T-helper 1 cell treated with Interleukin-12 subunit alpha and Interleukin-12 subunit beta and Interleukin-4 antibody, amounts not matched to agents 30 ng/mL and 1 ng/mL, for 36 hours (primary cell): ENCODE results near the gene CTBP1. TPM values are rescaled to one million over a fixed set of nuclear protein-coding genes. Genes with fewer than 3 reads are reported as not detected.

ENCODE experiments used
- intact Hi-C: fragments of 100-400 bp; cut with micrococcal nuclease; formaldehyde crosslinking; loops from one replicate; pipeline ENCODE4 v1.15.1; 2024
- total RNA-seq: library from RNA; stranded (reverse); gene quantifications from 2 replicates; pipeline ENCODE4 v1.2.3, GENCODE V29; 2022

Gene CTBP1
- total RNA-seq, 1 donor from 2014 or later = 216 TPM

GRCh38 chr4:1285151-1285789 is 36.3 kb upstream of the CTBP1 start:
- intact Hi-C loops = no loop called here

- intact Hi-C loops = no loop called here
These were observed 34.8 kb upstream of the CTBP1 start for GRCh38 chr4:1283711-1284110.

DNA sequence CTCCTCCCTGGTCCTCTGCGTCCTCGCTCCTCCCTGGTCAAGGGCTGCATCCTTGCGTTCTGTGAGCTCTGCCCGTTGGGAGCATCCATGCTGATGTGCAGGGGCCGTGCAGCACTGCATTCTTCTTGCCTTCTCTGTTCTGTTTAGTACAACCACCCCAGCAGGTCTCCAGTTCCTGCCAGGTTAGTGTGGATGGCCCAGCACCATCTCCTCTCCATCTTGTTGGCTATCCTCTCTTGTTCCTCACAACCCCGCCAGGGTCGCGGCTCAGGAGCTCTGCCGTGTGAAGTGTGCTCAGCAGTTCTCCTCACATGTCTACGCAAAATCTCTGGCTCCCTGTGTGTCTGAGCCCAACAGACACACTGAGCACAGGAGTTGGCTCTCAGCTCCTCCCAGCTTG is 30.3 kb upstream of the CTBP1 start:
- intact Hi-C loops = no loop called here

- intact Hi-C loops = loop anchor here (1.0 kb wide), 1 partner anchor 73 kb away; no protein-coding TSS in a partner anchor
These were observed 29.0 kb upstream of the CTBP1 start for GRCh38 chr4:1277667-1278665.

GRCh38 chr4:1276984-1277383 is 28.1 kb upstream of the CTBP1 start:
- intact Hi-C loops = no loop called here

DNA sequence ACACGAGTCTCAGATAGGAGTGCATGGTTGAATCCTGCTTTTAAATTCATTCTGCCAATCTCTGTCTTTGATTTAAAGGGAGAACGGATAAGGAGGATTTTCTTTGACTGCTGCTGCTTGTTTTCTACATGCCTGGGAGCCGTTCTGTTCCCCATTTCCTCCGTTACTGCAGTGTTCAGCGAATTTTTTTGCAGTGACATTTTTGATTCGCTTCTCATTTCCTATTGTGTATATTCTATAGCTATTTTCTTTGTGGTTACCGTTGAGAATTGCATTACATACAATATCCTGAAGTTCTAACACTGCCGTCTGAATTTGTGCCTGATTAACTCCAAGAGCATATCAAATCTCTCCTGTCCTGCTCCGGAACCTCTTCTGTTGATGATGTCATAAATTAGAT is 25.9 kb upstream of the CTBP1 start:
- intact Hi-C loops = no loop called here

- intact Hi-C loops = no loop called here
These were observed 22.8 kb upstream of the CTBP1 start for GRCh38 chr4:1271686-1272085.

- intact Hi-C loops = loop anchor here (5.0 to 10.0 kb wide), 2 partner anchors 257 to 1146 kb away; partner anchors contain the start of genes CFAP99, FGFRL1 and ZFYVE28
These were observed 20.3 kb upstream of the CTBP1 start for GRCh38 chr4:1269209-1269608.

DNA sequence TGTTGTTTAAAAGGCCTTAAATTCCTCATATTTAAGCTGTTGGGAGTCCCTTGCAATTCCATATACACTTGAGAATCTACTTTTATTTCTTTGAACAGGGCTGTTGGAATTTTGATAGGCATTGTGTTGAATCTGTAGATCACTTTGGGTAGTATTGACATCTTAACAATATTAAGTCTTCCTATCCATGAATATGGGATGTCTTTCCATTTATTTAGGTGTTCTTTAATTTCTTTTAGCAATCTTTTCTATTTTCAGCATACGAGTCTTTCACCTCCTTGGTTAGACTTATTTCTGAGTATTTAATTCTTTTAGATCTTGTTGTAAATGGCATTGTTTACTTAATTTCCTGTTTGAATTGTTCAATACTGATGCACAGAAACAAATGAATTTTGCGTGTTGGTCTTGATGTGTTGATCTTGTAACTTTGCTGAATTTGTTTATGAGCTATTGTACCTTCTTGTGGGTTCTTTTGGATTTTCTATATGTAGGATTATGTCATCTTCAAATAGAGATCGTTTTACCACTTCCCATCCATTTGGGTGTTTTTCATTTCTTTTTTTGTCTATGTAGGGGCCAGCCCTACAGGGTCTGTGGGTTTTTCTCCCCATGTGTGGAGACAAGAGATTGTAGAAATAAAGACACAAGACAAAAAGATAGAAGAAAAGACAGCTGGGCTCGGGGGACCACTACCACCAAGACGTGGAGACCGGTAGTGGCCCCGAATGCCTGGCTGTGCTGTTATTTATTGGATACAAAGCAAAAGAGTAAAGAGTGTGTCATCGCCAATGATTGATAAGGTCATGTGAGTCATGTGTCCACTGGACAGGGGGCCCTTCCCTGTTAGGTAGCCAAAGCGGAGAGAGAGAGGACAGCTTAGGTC is 18.2 kb upstream of the CTBP1 start:
- intact Hi-C loops = loop anchor here (1.0 to 10.0 kb wide), 8 partner anchors 18 to 1148 kb away; partner anchors contain the start of genes CFAP99, CTBP1, FGFRL1 and MAEA

GRCh38 chr4:1265351-1265750 is 16.4 kb upstream of the CTBP1 start:
- intact Hi-C loops = loop anchor here (5.0 to 10.0 kb wide), 2 partner anchors 253 to 1149 kb away; partner anchors contain the start of genes CFAP99, FGFRL1 and ZFYVE28

DNA sequence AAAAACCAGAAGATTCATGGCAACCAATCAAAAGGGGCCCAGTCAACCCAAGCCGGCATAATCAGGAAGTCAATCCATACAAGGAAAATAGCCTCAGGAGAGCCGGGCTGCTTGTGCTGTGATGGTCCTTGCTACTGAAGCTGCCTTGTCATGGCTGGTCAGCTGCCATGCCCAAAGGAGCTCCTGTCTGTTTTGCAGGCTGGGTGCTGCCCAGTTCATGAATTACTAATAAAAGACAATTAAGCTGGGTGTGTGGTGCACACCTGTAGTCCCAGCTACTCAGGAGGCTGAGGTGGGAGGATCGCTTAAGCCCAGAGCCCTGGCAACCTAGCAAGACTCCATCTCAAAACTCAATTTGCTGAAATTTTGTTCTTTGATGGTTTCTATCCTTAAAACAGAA is 16.0 kb upstream of the CTBP1 start:
- intact Hi-C loops = loop anchor here (5.0 to 10.0 kb wide), 2 partner anchors 253 to 1150 kb away; partner anchors contain the start of genes CFAP99, FGFRL1 and ZFYVE28

DNA sequence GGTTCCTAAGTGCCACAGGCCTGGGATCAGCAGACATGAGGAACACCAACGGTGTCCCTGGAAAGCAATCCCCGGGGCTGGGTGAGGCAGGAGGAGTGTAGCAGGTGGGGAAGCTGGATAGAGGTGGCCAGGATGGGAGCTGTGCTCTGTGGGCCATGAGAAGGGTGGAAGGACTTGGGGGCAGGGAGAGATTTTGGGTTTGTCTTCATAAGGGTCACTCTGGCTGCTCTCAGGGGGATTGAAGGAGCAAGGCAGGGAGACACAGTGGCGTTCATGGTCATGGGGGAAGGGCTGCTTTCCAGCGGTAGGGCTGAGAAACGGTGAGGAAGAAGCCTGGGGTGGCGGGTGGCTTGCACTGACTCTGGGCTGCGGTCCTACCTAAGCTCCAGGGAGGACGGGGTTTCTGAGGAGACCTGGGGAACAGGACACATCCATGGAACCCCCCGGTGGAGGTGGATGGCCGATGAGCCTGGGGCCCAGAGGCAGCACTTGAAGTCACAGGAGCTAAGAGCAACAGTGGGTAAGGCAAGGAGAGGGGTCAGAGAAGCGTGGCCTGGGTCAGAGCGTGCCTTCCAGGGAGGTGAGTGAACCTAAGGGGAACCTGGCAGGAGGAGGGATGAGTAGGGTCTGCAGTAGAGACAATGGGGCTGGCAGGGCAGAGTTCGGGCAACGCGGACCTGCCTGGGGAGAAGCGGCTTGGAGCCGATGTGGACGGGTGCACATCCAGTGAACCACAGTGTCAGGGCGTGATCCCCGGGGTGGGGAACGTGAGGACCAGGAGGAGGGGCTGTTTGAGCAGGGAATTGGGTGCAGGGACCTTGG is 12.4 kb upstream of the CTBP1 start:
- intact Hi-C loops = loop anchor here (10.0 kb wide), 1 partner anchor 1153 kb away; the partner anchor contains the start of genes CFAP99 and ZFYVE28

DNA sequence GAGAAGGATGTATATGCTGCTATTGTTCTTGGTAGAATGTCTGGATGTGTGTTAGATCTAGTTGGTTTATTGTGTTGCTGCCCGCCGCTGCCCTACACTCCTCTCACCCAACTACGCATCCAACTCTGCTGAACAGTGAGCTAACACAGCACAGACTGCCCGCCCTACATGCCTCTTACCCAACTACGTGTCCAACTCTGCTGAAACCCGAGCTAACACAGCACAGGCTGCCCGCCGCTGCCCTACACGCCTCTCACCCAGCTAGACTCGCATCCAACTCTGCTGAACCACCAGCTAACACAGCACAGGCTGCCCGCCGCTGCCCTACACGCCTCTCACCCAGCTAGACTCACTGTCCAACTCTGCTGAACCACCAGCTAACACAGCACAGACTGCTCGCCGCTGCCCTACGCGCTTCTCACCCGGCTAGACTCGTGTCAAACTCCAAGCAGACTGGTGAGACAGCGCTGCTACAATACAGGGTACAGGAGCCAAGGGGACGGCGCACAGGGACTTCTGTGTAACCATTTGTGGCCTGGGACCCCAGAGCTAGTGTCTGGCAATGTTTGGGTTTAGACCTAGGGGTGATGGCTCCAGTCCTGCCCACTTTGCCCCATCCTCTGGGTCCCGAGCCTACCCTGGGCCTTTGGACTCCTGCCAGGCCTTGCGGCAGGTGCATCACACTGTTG is 11.6 kb upstream of the CTBP1 start:
- intact Hi-C loops = loop anchor here (10.0 kb wide), 1 partner anchor 1154 kb away; the partner anchor contains the start of genes CFAP99 and ZFYVE28

DNA sequence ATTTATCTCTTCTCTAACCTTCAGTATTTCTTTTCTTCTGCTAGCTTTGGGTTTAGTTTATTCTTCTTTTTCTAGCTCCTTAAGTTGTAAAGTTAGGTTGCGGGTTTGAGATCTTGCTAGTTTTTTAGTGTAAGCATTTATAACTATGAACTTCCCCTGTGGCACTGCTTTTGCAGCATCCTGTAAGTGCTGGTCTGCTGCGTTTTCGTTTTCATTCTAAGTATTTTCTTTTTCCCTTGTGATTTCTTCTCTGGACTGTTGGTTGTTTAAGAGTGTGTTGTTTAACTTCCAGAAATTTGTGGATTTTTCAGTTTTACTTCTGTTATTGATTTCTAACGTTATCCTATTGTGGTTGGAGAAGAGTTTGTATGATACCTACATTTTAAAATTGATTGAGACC is 11.0 kb upstream of the CTBP1 start:
- intact Hi-C loops = loop anchor here (10.0 kb wide), 1 partner anchor 1155 kb away; the partner anchor contains the start of genes CFAP99 and ZFYVE28

GRCh38 chr4:1258457-1258856 is 9.5 kb upstream of the CTBP1 start:
- intact Hi-C loops = no loop called here

- intact Hi-C loops = no loop called here
These were observed 6.8 kb upstream of the CTBP1 start for GRCh38 chr4:1255699-1256098.

DNA sequence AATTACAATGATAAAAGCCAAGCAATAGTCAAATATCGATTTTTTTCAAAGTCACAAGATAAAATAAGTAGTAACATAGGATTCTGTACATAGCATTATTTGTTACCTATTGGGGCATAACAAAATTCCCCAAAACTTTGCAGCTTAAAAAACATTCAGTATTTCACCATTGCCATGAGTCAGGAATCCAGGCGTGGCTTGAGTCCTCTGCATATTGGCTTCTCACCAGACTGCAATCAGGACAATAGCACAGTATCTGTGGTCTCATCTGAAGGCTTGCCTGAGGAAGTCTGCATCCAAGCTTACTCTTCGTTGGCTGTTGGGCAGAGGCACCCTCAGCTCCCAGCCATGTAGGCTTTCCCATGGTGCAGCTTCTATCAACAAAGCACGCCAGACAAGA is 6.2 kb upstream of the CTBP1 start:
- intact Hi-C loops = no loop called here

- intact Hi-C loops = no loop called here
These were observed 4.9 kb upstream of the CTBP1 start for GRCh38 chr4:1253831-1254230.

GRCh38 chr4:1252928-1253492 is 4.1 kb upstream of the CTBP1 start:
- intact Hi-C loops = no loop called here
